ENCODE data around the gene RTTN.

GRCh38 chr18:70139138-70139537 is 66.3 kb downstream of the RTTN start:
- no peak for TF ChIP-seq CTCF (IDR thresholded peaks at IDR 0.05)
- TF ChIP-seq POLR2A (IDR thresholded peaks at IDR 0.05), result no peak

Measured in uterus (tissue), 2 donors.